Stimulated activated naive CD8-positive, alpha-beta T cell treated with anti-CD3 and anti-CD28 coated beads, Interleukin-15, Interleukin-2, amounts not matched to agents 100 U/mL and 50 U/mL, for 24 hours (primary cell): ENCODE results near the gene SAMD5.
"Not testable (repeated sequence)": the region's sequence is repeated elsewhere in the genome, so short reads cannot be mapped to it uniquely, and the experiment has no call there.

ENCODE experiments used
- ATAC-seq: fragments of 150-1000 bp; cut with Tn5 transposase; one replicate; pipeline ENCODE4 v1.10.0; 2021
- DNase-seq: peaks from one replicate; pipeline ENCODE4 v3.0.0; 2021

Gene SAMD5

DNA sequence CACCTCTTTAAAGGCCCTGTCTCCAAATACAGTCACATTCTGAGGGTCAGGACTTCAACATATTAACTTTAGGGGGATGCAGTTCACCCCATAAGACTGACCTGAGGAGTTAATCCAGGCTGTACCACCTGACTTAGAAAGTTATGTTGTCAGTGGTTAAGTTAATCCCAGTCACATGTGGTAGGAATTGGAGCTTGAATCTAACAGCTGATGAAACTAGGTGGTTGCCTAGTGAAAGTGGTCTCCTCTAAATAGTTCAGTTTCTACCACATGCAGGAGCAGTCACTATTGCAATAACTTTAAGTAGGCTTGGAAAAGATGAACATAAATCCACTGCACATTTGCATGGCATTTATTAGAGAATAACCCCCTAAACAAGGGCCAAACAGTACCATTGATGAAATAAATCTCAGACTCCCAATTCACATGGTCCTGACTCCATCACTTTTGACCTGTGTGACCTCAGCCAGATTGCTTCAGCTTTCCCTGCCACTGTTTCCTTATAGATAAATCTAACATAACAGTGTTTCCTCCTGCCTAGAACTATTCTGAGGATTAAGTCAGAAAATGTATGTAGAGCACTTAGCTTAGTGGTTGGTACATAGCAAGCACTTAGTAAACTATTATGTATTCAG is 20.1 kb downstream of the SAMD5 start:
- DNase-seq (no peak), ATAC-seq (no peak)

DNA sequence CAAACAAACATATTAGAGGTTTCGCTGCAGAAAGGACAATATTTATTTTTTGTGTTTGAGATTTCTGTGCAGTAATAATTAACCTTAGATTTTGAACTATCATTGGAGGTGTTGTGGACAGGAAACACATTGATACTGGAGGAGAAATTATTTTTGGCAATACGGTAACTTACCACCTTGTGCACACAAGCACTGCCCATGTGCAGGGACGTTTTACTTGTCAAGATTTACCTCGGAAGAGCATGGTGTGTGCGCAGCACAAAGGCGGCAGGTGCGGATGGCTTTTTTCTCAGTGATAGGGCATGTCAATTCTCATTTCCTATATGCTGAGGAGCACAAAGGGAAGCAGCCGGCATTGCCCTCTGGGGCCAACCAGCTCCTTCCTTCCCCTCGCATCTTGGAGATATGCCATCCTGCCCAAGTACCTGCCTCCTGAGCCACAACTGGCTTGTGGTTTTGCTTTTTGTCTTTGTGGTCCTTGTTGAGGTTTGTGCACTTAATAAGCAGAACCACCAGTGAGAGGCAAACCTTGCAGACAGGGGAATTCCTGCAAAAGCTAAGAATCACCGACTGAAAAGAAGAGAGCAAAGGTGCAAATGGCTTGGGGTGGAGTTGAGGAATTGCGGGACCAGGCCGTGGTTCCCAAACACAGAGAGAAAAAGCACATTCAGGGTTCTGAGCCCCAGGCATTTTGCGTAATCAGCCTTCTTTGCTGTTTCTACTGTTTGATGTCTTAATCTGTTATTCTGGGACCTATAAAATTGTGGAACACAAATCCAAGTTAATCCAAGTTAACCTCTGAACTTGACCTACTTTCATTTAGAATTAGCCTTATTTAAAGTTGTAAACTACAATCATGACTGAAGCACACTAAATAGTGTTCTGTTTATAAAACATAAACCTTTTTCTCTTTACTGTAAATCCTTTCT is 21.9 kb downstream of the SAMD5 start:
- ATAC-seq (no peak), DNase-seq (no peak)

DNA sequence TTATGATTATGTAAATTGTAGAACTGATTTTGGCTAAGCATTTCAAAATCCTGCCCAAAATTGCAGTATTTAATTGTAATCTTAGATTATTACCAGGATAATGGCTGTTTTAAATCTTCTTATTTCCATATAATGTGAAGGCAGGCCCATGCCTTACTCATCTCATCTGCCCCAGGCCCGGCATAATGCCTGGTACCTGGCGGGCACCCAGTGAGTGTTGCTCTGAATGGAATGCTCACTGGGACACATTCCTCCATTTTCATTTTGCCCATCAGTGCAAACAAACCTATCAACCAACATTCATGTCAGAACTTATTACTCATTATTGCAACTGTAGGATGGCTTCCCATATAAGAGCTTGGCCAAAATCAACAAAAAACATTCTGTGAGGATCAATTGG is 22.8 kb downstream of the SAMD5 start:
- ATAC-seq = no peak

DNA sequence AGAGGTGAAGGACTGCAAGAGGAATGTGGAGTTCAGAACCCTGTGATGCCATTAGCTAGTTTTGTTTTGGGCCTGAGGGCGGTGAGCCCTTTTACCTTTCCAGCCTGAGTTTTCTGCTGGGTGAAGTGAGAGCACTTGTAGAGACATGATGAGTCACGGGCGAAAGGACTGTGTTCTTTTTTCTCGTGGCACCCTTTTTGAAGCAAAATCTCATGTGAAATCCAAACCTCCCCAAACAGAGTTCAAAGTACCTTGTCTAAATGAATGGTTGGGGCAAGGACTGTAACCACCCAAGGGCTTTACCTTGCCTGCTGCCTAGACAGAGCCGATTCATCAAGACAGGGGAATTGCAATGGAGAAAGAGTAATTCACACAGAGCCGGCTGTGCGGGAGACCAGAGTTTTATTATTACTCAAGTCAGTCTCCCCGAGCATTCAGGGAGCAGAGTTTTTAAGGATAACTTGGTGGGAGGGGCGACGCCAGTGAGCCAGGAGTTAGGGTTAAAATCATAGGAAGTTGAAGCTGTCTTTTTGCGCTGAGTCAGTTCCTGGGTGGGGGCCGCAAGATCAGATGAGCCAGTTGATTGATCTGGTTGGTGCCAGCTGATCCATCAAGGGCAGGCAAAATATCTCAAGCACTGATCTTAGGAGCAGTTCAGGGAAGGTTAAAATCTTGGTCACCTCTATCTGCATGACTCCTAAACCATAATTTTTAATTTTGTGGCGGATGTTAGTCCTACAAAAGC is 25.8 kb downstream of the SAMD5 start:
- DNase-seq (no peak), ATAC-seq (no peak)

More for the DNA sequence above, 22.8 kb downstream of the SAMD5 start:
- DNase-seq = no peak

DNA sequence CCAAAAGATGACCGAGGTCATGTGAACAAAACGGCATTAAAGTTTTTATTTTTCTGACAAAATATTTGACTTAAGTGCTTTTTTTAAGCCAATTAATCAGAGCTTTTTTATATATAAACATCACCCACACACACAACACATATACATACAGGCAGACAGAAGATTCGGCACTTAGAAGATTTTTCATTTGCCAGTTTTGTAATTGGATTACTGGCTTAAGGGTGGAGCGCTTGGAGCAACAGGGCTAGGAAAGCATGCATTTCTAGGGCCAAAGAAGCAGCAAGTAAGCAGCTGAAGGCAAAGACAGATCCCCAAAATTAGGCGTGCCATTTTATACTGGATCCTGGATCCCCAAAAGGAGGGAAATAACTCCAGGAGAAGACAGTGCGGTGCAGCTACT is 30.3 kb downstream of the SAMD5 start:
- DNase-seq = no peak
- no peak for ATAC-seq

DNA sequence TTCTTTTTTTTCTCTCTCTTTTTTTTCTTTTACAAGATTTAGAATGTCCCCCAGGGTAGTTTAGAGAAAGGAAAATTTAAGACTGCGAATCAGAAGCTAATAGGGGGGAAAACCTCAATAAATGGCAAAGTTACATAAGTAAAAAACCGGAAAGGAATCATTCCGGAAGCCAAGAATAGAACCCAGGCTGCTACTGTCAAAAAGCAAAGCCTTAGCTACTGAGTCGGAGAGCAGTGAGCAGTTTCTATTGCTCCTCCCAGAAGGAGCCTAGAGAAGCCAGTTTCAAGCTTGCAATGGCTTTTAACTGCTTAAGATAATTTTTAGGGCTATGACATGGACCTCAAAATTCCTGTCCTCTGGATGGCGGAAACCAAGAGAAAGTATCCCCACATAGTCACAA is 31.6 kb downstream of the SAMD5 start:
- DNase-seq = no peak
- no peak for ATAC-seq

DNA sequence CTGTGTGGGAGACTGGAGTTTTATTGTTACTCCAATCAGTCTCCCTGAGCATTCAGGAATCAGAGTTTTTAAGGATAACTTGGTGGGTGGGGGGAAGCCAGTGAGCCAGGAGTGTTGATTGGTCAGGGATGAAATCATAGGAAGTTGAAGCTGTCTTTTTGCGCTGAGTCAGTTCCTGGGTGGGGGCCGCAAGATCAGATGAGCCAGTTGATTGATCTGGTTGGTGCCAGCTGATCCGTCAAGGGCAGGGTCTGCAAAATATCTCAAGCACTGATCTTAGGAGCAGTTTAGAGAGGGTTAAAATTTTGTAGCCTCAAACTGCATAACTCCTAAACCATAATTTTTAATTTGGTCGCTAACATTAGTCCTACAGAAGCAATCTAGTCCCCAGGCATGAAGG is 33.9 kb downstream of the SAMD5 start:
- DNase-seq, ATAC-seq: not testable (repeated sequence)

DNA sequence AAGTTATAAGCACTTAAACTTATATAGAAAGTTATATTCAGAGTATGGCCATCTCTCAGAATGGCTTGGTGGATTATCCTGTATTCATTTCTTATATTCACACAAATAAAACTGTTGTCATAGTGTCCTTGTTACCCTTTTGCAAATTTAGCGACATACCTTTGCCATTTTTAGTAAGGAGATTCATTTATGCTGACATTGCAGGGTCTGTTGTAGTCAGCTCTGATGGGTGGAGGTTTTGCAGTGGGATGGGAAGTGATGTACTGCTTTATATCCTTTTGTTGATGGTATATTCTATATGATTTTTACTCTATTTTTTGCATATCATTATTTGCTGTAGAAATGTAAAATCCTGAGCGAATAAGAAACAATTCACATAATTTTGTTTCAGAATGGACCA is 35.9 kb downstream of the SAMD5 start:
- no peak for ATAC-seq
- no peak for DNase-seq

DNA sequence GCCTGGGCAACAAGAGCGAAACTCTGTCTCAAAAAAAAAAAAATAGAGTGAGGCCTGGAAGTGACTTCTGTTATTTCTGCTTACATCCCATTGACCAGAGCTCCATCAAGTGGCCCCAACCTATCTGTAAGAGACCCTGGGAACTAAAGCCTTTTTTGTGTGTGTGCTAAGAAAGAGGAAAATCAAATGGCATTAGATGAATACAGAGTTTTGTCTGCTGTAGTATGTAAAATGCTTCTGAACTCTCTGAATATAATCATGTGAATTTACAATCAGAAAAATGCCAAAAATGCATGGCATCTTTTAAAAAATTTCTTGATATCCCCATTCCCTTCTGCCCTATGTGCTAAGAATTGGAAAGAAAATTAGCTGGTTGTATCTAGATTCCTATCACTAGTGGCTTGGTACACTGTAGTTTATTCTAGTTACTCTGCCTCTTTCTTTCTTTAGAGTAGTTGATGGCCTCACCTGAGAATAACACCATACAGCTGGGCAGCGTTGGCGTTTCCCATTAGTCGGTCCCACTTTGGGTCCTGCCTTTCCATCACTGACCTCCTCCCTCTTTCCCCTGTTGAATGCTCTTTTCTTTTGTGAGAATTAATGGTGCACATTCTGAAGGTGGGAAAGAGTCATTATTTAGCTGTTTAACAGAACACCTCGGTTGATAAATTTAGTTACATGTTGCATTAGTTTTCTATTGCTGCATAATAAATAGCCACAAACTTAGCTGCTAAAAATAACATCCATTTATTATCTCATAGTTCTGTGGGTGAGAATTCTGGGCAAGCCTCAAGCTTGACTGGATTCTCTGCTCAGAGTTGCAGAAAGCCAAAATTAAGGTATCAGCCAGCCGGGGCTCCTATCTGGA is 38.2 kb downstream of the SAMD5 start:
- no peak for DNase-seq
- ATAC-seq = no peak

DNA sequence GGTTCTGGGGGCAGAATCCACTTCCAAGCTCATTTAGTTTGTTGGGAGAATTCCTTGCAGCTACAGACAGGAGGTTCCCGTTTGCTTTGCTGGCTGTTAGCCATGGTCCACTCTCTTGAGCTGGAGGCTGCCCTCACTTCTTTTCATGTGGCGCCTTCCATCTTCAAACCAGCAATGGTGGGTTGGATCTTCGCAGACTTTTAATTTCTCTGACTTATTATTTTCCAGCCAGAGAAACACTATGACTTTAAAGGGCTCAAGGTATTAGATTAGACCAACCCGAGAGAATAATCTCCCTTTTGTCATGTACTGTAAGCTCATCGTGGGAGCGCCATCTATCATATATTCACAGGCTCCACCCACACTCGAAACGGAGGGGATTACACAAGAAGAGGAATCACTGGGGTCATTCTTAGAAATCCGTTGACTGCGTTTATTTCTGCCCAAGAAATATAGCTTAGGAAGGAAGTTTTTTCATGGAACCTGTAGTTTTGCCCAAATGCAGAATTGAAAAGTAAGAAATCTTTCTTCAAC is 38.9 kb downstream of the SAMD5 start:
- no peak for DNase-seq
- ATAC-seq = no peak

DNA sequence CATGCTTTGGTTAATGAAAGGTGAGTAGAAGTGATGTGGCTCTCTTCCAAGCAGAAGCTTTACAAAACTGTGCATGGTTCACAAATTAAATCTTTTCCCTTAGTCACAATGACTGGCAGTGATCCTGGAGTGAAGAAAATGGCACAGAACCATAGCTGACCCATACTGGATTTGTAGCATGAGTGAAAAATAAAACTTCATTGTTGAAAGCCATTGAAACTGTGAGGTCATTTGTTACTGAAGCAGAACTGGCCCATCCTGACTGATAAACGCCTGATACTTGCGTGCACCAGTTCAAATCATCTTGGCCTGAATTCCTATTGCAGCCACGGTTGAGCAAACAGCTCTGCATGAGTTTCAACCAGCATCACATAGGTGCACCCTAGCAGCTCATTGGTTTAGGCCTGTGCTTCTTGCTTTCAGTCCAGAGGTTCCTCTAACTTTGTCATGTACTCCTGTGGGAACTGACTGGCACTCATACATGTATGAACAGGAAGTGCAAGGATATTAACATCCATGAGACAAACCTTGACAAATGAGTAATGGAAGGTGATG is 40.5 kb downstream of the SAMD5 start:
- ATAC-seq (no peak), DNase-seq (no peak)

DNA sequence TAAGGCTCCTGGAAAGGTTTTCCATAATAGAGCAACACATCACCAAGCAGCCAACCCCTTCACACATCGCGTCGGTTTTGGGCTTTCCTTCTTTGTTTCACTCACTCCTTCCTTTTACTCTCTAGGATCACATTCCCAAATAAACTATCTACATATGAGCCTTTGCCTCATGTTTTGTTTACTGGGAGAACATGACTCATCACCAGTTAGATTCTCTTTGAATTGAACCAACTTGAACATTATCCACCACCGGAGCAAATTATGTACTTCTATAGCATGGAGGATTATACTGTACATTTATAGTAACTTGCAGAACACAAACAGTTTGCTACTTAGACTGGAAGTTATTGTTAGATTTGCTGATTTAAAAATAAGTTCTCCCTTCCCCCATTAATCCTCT is 41.0 kb downstream of the SAMD5 start:
- DNase-seq = no peak
- ATAC-seq = no peak

DNA sequence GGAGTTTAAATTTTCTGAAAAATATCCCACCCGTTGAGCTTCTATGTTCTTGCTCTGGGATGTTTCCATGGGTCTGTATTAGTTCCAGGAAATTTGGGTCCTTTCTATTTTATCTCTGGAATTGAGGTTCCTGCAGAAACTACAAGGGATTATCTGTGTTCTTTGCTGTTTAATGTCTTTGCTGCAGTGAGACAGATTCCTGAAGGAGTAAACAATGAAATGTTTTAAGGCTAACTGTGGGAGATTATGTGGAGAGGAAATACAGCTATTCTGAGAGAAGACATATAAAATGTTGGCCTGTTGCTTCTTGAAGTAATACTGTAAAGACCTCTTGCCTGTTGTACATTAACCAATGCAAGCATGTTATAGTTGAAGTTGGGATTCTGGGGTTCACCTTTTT is 43.5 kb downstream of the SAMD5 start:
- ATAC-seq (no peak), DNase-seq (no peak)

DNA sequence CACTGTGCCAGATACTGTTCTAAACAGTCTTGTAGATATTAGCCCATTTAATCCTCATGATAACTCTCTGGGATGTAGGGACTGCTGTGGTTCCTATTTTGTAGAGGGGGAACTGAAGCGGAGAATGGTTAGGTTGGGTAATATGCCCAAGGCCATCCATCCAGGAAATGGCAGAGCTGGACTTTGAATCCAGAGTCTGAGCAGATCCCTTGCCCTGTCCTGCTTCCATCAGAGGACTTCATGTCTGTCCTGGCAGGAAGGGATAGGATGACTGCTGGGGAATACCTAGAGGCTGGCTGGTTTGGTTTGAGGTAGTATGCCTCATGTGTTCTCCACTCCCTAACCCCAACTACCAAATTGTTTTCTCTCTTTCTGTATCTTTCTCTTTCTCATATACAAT is 44.6 kb downstream of the SAMD5 start:
- ATAC-seq = no peak
- DNase-seq = no peak

DNA sequence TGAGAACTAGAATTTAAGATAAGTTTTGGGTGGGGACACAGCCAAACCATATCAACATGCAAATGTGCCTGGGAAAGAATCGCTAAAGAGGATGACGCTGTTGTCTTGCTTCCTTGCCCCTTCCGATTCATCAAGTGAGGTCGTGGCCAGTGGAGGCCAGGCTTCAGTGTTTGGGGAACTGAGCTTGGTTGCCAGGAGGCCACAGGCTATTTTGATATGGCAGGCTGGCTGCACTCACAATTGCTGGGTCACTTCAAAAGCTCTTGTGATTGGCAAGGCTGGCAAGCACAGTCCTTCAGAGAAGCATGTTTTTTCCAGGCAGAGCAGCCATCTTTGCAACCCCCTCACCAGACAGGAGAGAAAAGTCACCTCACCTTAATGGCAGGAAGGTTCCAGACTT is 45.8 kb downstream of the SAMD5 start:
- DNase-seq (no peak), ATAC-seq (no peak)

DNA sequence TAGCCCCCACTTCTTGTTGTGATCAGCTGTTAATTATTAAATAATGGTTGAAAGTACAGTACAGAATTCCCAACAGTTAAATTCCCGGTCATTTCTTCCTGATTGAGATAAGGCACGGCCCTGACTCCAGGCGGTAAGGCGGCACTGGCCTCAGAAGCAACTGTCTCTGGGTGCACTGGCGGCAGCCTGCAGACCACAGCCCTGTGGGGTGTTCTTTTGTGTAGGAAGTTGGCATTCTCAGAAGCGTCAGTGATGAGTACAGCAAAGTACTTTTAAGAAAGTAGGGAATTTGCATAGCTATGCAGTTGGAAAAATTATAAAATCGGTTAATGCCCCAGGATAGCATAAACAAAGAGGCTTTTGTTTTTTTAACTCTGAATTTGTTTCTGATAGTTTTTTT is 50.5 kb downstream of the SAMD5 start:
- no peak for DNase-seq

DNA sequence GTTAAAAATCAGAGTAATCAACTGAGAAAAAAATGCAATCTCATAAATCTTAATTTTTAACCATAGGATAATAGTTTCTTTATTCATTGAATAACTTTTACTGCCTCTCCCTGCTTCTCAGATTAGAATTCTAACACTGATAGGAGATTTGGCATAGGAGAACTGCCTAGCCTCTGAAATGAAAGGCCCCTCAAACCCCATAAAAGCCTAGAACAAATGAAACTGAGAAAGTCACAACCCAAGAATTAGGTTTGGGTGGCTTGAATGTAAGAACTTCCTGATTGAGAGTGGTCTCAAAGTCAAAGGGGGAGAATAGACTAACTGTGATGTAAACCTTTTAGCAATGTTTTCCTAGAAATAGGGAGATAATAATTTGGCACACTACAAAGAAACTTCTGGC is 52.2 kb downstream of the SAMD5 start:
- DNase-seq = no peak
- ATAC-seq = no peak

More for the DNA sequence above, 50.5 kb downstream of the SAMD5 start:
- ATAC-seq = no peak

DNA sequence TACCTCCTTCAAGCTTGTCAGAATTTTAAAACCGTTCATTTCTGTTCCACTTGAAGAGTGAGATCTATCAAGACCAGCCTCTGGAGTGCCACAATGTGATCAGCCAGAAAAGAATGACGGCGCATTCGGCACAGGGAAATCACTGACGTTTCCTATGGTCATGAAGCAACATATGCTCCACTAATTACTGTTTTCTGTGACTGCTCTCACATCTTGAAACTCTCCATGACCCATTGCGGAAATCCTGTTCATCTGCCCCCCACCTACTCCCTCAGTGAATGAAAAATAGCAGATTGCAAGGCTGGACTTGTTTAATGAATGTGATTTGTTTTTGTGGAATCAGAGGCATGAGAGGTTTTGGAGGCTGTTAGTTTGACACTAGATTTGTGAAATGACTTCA is 53.2 kb downstream of the SAMD5 start:
- ATAC-seq = no peak
- no peak for DNase-seq

DNA sequence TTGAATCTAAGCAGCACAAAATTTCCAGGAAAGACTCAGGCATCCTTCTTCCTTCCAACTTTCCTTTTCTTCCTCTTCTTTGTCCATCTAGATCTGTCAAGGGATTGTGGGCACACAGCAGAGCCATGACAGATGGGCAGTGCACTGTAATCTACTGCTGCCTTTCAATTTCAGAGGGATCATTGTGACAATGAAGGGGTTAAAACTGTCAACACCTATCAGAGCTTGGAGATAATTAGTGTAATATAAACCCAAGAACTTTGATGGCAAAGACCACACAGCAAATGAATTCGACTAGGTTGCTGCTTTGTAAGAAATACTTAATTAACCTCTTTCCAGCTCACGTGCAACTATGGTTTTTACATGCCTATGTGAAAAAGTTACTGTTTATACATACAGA is 55.0 kb downstream of the SAMD5 start:
- ATAC-seq (no peak), DNase-seq (no peak)

DNA sequence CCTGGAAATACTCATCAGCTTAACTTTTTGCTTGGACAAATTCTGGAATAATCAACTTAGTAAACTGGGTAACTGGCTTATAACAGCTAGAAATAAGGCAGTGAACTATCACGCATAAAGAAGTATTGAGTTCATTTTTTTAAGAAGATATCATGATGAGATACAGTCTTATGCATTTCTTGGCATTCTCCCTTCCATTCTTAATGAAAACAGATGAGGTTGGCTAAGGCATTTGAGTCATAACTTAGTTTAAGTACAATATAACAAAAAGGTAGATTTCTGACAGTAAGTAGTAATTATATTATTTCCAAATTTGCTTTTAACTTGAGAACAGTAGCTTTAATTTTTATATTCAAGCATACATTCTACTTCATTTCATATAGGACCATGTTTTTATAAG is 56.1 kb downstream of the SAMD5 start:
- no peak for ATAC-seq
- no peak for DNase-seq

DNA sequence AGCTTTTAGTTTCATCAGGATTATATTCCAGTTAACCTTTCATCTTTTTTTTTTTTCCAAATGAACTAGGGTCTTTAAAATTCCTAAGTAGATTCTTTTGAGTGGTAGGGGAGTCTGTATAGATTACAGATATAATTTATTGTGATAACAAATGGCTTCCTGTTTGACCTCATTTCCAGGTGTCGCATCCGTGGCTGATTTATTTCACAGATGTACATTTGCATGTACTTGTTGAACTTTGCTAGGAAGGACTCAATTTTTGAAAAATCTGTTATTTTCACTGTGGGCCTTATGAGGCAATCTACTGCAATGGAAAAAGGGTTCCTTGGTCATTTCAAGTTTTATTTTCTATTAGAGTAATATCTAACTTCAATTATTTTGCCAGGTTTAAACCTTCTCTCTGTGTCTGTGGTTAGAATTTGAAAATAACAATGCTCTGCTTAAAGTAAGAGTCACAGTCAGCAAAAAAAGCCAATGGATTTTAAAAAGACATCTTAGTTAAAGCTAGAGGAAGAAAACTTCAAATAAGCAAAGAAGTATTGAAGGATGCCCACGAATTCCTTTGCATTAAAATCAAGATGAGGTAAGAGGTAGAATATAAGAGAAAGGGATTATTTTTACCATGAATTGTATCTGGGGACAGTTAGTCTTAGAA is 57.9 kb downstream of the SAMD5 start:
- DNase-seq (no peak), ATAC-seq (no peak)
